Measurements from ENCODE around the gene STK39. TPM values are rescaled to one million over a fixed set of nuclear protein-coding genes. Genes with fewer than 3 reads are reported as not detected.

STK39 gene
- total and polyA plus RNA-seq, 5 experiments from 2014 or later = 4.3 to 18.1 (median 8.3) TPM

DNA sequence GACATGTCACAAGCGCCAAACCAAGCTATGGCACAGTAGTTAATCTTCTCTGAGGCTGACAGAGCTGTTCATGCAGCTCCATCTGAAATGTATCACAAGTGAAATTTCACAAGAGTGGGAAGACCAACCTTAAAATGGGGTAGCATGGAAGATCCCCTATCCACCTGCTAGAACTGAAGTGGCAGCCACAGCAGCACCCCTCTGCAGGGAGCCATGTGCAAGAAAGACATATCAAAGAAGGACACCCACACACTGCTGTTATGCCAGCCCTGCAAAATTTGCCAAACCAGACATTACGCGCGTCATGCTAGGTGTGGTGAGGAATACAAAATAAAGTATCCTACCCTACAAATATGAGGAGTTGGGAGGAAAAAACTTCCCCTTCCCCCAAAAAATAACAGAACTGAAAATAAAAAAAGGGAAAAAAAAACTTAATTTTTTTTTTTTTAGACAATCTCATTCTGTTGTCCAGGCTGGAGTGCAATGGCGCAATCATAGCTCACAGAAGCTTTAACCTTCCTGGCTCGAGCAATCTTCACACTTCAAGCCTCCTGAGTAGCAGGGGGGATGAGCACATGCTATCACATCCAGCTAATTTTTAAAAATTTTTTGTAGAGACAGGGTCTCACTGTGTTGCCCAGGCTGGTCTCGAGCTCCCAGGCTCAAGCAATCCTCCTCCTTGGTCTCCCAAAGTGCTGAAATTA, 76.2 kb downstream of the STK39 start:
- H3K9me3 Mint-ChIP-seq = no peaks in the 10 kb centered on the region
- no peaks in the 10 kb centered on the region for H3K27me3 Mint-ChIP-seq
- peak overlapping the region in 1 of 10 donors; percentile 42 for H3K27ac Mint-ChIP-seq
- no peak overlapping the region for H3K4me3 Mint-ChIP-seq
- peaks cover 22 to 54% (median 39%) of the 10 kb centered on the region in 4 donors for H3K4me1 Mint-ChIP-seq
- DNase-seq = no peak
- POLR2A ChIA-PET = interaction anchor here (0.6 kb wide), 1 partner anchor 37 kb away, joined by 4 read pairs; no protein-coding TSS in a partner anchor
- peaks cover 0 to 39% (median 4%) of the 10 kb centered on the region in 3 donors for H3K36me3 Mint-ChIP-seq
- no peak for ATAC-seq

DNA sequence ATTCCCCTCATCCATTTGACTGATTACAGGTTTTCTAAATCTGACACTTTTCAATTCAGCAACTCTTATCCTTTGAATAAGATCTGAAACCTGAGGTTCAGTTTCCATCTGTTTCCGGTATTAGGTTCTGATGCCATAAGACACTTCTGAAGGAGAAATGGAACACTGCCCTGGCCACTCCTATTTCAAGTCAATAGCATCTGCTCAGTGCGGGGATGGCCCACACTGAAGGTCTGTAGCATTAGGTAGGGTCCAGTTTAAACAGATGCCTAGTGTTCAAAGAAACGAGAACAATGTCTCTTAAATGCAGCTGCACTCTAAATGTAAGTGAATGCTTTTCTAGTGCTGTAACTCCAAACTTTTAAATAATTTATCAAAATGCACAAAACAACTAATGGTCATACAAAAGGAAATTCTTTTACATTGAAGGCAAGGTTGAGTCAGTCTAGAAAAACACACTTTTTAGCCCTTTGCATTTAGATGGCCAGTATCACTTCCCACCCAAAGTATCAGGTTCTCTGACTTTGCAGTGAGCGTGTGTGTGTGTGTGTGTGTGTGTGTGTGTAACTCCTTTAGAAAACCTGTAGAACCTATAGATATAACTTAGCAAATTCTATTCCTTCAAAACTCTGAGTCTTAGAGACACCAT, 78.2 kb downstream of the STK39 start:
- Mint-ChIP-seq H3K4me3 (no peak overlapping the region), H3K27me3 (no peaks in the 10 kb centered on the region), H3K27ac (peak overlapping the region in 1 of 10 donors; percentile 77), H3K9me3 (no peaks in the 10 kb centered on the region), H3K4me1 (peaks cover 20 to 51% (median 27%) of the 10 kb centered on the region in 4 donors), H3K36me3 (peaks cover 0 to 44% (median 4%) of the 10 kb centered on the region in 3 donors)
- DNase-seq (no peak), ATAC-seq (no peak)
- POLR2A ChIA-PET = no interaction called here

DNA sequence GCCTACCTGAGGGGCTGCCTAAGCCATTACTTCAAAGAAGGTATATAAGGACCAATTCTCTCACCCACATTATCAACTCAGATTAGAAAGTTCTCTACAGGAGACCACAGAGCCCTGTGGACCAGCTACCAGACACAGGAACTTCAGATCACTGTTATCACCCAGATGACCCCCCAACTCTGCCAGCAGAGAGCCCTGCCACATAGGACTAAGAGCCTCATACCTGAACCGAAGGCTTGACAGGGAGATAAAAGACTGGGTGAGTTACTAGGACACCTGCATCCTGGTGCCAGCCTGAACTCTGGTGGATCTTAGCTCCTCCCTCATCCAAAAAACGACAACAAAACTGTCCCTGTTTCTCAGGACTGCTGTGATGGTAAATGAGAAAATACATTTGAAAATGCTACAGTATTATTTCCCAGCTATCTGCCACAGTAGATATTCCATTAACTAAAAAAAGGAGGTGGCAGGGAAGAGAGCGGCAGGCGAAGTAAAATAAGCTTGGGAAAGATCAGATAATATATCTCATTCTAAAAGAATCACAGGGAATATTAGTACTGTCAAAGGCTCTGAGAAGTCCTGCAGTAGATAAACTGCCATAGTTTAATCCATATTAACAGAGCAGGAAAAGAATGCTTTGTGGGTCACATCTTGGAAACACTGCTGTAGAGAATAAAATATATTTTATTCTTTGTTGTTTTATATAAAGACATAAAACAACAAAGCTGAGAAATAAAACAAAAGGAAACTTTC, 79.7 kb downstream of the STK39 start:
- POLR2A ChIA-PET = no interaction called here
- Mint-ChIP-seq H3K36me3 (peaks cover 0 to 52% (median 15%) of the 10 kb centered on the region in 3 donors), H3K9me3 (no peaks in the 10 kb centered on the region), H3K4me3 (no peak overlapping the region), H3K27ac (peak overlapping the region in 2 of 10 donors; percentile 40 to 53), H3K4me1 (peaks cover 22 to 51% (median 37%) of the 10 kb centered on the region in 4 donors), H3K27me3 (no peaks in the 10 kb centered on the region)
- DNase-seq = no peak
- no peak for ATAC-seq

DNA sequence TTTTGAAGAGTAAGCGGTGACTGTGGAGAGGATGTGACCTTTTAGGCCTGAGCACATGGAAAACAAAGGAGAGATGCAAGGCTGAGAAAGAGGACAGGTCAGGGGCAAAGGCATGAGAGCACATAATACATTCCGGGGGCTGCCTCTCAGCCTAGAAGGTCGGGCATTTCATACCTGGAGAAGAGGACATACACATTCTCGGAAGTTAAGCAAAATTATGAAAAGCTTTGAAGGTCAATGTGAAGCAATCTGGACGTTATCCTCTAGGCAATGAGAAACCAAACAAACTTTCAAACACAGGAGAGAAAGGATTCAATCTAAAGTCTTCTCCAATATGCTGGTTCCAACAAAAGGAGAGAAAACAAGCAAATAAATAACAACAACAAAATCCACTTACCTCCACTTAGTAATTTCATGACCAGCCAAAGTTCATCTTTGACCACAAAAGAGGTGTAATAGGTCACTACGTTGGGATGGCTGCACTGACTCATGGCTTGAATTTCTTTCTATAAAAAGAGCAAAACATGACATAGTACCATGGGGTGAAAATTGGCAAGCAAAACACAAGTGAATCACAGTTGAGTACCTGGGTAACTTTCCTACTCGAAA, 80.4 kb downstream of the STK39 start:
- Mint-ChIP-seq H3K36me3 (peaks cover 0 to 55% (median 15%) of the 10 kb centered on the region in 3 donors), H3K27ac (peak overlapping the region in 2 of 10 donors; percentile 21 to 53), H3K4me3 (no peak overlapping the region)

DNA sequence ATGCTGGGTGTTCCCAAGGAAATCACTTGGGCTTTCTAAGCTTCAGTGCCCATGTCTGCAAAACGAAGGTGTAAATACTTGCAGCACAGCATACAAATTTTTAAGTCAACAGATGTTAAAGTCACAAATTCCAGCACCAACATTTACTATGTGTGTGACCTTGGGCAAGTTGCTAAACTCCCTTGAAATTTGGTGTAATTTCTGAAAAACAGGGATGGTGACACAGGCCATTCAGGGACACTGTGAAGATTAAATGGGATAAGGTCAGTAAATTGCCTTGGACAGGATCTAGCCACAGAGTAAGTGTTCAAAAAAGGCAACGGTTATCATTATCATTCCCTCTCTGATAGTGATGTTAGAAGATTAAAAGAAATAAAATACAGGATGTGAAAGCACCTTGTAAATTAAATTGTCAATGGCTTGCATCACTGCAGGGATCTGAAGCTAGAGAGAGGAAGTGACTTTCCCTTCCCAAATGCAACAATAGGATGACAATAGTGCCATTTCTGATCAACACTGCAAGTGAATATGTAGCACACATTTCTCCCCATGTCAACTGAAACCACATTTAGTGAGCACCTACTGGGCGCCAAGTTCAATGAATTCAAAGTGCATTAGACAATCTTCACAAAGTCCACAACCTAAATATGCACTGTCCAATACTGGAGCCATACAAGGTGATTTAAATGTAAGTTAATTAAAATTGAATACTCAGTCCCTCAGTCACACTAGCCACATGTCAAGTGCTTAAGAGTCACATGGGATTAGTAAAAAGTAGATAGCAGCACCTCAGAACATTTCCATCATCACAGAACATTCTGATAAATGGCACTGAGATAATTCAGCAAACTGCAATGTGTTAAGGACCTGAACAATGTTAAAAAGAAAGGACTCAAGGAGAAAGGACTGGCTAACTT, 81.2 kb downstream of the STK39 start:
- Mint-ChIP-seq H3K4me3 (no peak overlapping the region), H3K27me3 (no peaks in the 10 kb centered on the region), H3K36me3 (peaks cover 0 to 58% (median 15%) of the 10 kb centered on the region in 3 donors), H3K4me1 (peaks cover 20 to 49% (median 36%) of the 10 kb centered on the region in 4 donors), H3K27ac (peak overlapping the region in 3 of 10 donors; percentile 21 to 29 (median 29)), H3K9me3 (no peaks in the 10 kb centered on the region)
- POLR2A ChIA-PET = no interaction called here
- no peak for ATAC-seq
- no peak for DNase-seq

More for the DNA sequence above, 80.4 kb downstream of the STK39 start:
- no peaks in the 10 kb centered on the region for H3K27me3 Mint-ChIP-seq
- H3K4me1 Mint-ChIP-seq = peaks cover 20 to 49% (median 36%) of the 10 kb centered on the region in 4 donors
- DNase-seq = no peak
- POLR2A ChIA-PET = no interaction called here
- ATAC-seq = no peak
- no peaks in the 10 kb centered on the region for H3K9me3 Mint-ChIP-seq

DNA sequence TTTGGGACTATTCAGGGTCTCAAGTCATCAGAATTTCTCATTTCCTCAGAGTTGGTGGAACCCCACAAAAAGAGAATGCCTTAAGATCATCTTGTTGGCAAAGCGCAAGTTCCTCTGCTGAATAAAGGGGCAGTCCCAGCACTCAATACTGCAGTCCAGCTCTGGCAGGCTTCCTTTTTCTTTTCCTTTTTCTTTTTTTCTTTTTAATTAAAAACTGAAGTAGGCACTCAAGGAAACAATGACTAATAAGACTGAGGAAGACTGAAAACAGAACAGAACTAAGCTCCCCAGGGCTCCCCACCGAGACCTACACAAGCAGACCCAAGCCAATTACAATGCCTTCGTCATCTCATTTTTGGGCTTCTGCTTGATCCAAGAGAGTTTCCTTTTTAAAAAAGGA, 82.0 kb downstream of the STK39 start:
- no peak overlapping the region for H3K4me3 Mint-ChIP-seq
- H3K27ac Mint-ChIP-seq = peak overlapping the region in 1 of 10 donors; percentile 37
- H3K27me3 Mint-ChIP-seq = no peaks in the 10 kb centered on the region
- peaks cover 13 to 41% (median 31%) of the 10 kb centered on the region in 4 donors for H3K4me1 Mint-ChIP-seq
- POLR2A ChIA-PET = no interaction called here
- peaks cover 0 to 56% (median 15%) of the 10 kb centered on the region in 3 donors for H3K36me3 Mint-ChIP-seq
- no peak for DNase-seq
- ATAC-seq = no peak
- H3K9me3 Mint-ChIP-seq = no peaks in the 10 kb centered on the region

DNA sequence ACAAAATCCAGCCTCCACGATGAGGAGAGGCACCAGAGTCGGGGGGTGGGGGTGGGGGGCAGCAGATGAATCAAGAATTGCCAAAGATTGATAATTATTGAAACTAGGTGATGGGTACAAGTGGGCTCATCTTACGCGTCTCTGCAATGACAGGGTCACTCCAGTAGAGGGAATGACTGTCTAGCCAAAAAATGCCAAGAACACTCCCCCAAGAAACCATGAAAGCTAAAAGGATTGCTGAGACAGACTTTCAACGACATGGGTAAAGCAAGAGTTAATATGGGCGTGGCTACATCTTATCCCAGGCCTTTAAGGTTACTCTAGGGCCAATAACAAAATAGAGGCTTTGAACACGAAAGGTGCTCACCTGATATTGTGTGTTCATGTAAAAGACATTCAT, 86.5 kb downstream of the STK39 start:
- DNase-seq (peak in 2 of 10 donors; percentile 5 to 13), ATAC-seq (no peak)
- Mint-ChIP-seq H3K27ac (peak overlapping the region in 1 of 10 donors; percentile 15), H3K9me3 (no peaks in the 10 kb centered on the region), H3K4me3 (no peak overlapping the region), H3K4me1 (peaks cover 9 to 23% (median 20%) of the 10 kb centered on the region in 4 donors), H3K27me3 (no peaks in the 10 kb centered on the region), H3K36me3 (peaks cover 0 to 63% (median 16%) of the 10 kb centered on the region in 3 donors)
- POLR2A ChIA-PET = no interaction called here

DNA sequence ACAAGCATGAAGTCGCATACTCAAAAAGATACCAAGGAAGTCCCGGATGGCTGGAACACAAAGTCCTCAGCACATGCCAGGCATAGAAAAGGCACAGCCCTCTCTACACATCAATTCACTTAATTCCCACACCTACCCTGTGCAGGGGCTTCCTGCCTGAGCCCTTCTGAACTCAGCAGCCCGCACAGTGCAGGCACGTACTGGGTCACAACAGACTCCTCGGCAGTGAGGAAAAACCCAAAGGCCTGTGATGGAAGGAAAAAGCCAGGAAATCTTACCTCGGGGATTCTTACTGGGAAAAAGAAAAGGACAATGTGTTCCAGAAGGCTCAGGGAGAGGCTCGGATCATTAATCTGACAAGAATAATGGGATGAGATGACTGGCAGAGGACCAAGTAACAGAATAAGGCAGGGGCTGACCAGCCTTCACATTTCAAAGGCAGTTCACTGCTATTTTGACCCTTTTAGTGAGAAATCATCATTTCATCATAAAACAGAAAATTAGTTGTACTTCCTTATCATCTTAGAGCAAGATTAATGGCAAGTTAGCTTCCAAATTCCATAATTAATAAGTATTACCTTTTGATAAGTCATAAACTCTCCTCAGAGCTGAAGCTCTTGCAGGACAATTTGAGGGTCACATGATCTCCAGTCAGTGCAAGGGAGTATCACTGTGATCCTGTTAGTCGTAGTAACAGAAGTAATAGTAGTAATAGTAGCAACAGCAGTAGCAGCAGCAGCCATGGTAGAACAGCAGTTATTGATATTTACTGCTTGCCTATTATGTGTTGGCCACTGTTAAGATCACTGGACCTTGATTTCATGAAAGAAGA, 87.4 kb downstream of the STK39 start:
- peaks cover 0 to 65% (median 22%) of the 10 kb centered on the region in 3 donors for H3K36me3 Mint-ChIP-seq
- H3K27ac Mint-ChIP-seq = no peak overlapping the region
- no peak overlapping the region for H3K4me3 Mint-ChIP-seq
- H3K27me3 Mint-ChIP-seq = no peaks in the 10 kb centered on the region
- ATAC-seq (no peak), DNase-seq (no peak)
- no peaks in the 10 kb centered on the region for H3K9me3 Mint-ChIP-seq
- POLR2A ChIA-PET = no interaction called here
- peaks cover 6 to 23% (median 16%) of the 10 kb centered on the region in 4 donors for H3K4me1 Mint-ChIP-seq

DNA sequence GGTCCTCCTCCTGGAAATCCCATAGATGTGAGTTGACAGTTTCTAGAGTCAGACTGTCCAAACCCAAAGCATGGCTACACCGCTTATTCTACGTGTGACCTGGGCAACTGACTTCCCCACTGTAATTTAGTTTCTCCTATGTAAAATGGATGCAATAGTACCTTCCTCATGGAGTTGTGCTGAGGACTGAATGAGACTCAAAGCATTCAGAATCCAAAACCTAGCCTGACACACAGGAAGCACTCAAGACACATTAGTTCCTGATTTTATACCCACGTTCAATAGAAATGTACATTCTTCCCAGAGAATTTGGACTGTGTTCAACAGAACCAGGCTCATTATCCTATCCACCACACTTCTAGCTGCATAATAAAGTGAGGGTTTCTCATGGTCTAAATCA, 88.8 kb downstream of the STK39 start:
- Mint-ChIP-seq H3K36me3 (peaks cover 0 to 63% (median 17%) of the 10 kb centered on the region in 3 donors), H3K4me3 (no peak overlapping the region), H3K4me1 (peaks cover 8 to 20% (median 14%) of the 10 kb centered on the region in 4 donors), H3K9me3 (no peaks in the 10 kb centered on the region), H3K27ac (no peak overlapping the region), H3K27me3 (no peaks in the 10 kb centered on the region)
- ATAC-seq = no peak
- POLR2A ChIA-PET = no interaction called here
- no peak for DNase-seq

DNA sequence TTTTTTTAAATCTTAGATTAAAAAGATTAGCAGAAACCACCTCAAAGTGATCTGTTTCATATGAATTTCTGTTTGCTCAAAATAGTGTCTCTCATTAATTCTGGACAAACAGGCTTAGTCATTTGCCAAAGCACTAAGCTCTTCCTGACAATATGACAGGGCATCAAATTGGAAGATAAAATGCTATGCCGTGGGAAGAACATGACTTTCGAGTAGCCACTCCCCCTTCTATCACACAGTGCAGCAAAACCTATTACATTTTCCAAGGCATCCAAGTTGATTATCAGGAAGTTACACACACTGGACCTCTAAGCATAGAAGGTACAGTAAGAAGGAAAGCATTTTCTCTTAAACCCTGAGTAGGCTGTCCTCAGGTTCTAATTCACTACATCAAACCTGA, 89.5 kb downstream of the STK39 start:
- peak overlapping the region in 2 of 10 donors; percentile 34 to 57 for H3K27ac Mint-ChIP-seq

DNA sequence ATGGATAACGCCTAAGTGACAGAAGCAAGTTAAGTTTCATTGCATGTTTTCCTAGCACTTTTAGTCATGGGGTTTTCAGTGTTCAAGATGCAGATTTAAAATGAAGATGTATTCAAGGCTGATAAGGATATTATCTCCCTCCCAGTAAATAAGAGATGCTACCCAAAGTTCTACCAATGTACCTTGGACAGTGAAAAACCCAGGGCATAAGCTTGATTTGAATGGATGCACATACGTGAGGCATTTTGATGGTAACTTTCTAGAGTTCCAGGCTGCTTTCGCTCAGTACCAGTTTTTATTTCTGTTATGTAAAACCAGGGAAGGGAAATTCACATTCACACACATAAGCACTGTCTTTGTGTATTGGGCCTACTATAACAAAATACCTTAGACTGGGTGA, 90.3 kb downstream of the STK39 start:
- no peak for ATAC-seq
- no peak overlapping the region for H3K4me3 Mint-ChIP-seq
- H3K27ac Mint-ChIP-seq = peak overlapping the region in 1 of 10 donors; percentile 35
- H3K36me3 Mint-ChIP-seq = peaks cover 0 to 64% (median 17%) of the 10 kb centered on the region in 3 donors
- DNase-seq = no peak
- POLR2A ChIA-PET = no interaction called here
- H3K9me3 Mint-ChIP-seq = no peaks in the 10 kb centered on the region
- peaks cover 4 to 16% (median 9%) of the 10 kb centered on the region in 4 donors for H3K4me1 Mint-ChIP-seq
- no peaks in the 10 kb centered on the region for H3K27me3 Mint-ChIP-seq

More for the DNA sequence above, 89.5 kb downstream of the STK39 start:
- Mint-ChIP-seq H3K9me3 (no peaks in the 10 kb centered on the region), H3K27me3 (no peaks in the 10 kb centered on the region), H3K36me3 (peaks cover 0 to 59% (median 12%) of the 10 kb centered on the region in 3 donors), H3K4me1 (peaks cover 4 to 17% (median 9%) of the 10 kb centered on the region in 4 donors), H3K4me3 (no peak overlapping the region)
- ATAC-seq = no peak
- DNase-seq = no peak
- POLR2A ChIA-PET = no interaction called here
